AG04449 (cell line): ENCODE measurements around the gene COMMD1.
"Not testable (repeated sequence)": the region's sequence is repeated elsewhere in the genome, so short reads cannot be mapped to it uniquely, and the experiment has no call there.

Experiments used
- CTCF ChIA-PET: fragments of 350-600 bp; formaldehyde crosslinking; extraction: SDS; loops from one replicate; lab custom pipeline; 2021; ENCODE audit warnings: antibody characterized with exemption; lab: Yijun Ruan, JAX
- POLR2A ChIA-PET: fragments of 400-600, 350-600 bp; formaldehyde crosslinking; extraction: SDS; loops from one replicate; lab custom pipeline; 2020; ENCODE audit warnings: antibody characterized with exemption, inconsistent platforms; lab: Yijun Ruan, JAX
- DNase-seq: peaks from one replicate; pipeline ENCODE4 v3.0.0-alpha.2; 2010; ENCODE audit warnings: low read depth, low spot score
- H3K4me3 ChIP-seq: 2 replicates; pipeline ENCODE4 v1.5.1; 2011; ENCODE audit warnings: low read depth, mild to moderate bottlenecking, control low read depth, low read length
- TF ChIP-seq, protein P1 (sequence below): IDR thresholded peaks from one replicate; pipeline ENCODE4 v1.5.1; 2011; ENCODE audit warnings: mild to moderate bottlenecking, moderate library complexity, low read length, control low read depth, inconsistent platforms; ENCODE audit not compliant: insufficient read depth; ENCODE audit errors: missing control alignments

COMMD1 gene

DNA sequence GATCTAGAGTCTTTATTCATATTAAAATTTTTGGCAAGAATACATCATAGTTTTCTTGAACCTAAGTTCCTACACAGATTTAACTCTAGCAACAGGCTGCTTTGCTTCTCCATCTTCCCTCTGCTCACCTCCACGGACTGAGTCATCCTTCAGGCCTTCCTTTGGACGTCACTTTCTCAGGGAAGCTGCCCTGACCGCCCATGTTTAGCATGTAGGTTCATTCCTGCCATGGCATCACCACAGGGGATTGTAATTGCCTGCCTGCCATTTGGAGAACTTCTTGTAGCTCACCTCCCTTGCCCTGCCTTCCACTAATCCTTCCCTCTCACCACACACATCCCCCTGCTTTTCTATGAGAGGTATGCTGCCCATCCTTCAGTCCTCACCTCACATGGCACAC lies 246.5 kb downstream of the COMMD1 start:
- H3K4me3 ChIP-seq = no peak overlapping the region
- POLR2A ChIA-PET = no interaction called here
- TF ChIP-seq, protein P1, sequence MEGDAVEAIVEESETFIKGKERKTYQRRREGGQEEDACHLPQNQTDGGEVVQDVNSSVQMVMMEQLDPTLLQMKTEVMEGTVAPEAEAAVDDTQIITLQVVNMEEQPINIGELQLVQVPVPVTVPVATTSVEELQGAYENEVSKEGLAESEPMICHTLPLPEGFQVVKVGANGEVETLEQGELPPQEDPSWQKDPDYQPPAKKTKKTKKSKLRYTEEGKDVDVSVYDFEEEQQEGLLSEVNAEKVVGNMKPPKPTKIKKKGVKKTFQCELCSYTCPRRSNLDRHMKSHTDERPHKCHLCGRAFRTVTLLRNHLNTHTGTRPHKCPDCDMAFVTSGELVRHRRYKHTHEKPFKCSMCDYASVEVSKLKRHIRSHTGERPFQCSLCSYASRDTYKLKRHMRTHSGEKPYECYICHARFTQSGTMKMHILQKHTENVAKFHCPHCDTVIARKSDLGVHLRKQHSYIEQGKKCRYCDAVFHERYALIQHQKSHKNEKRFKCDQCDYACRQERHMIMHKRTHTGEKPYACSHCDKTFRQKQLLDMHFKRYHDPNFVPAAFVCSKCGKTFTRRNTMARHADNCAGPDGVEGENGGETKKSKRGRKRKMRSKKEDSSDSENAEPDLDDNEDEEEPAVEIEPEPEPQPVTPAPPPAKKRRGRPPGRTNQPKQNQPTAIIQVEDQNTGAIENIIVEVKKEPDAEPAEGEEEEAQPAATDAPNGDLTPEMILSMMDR = no peak
- CTCF ChIA-PET = no interaction called here
- no peak for DNase-seq

DNA sequence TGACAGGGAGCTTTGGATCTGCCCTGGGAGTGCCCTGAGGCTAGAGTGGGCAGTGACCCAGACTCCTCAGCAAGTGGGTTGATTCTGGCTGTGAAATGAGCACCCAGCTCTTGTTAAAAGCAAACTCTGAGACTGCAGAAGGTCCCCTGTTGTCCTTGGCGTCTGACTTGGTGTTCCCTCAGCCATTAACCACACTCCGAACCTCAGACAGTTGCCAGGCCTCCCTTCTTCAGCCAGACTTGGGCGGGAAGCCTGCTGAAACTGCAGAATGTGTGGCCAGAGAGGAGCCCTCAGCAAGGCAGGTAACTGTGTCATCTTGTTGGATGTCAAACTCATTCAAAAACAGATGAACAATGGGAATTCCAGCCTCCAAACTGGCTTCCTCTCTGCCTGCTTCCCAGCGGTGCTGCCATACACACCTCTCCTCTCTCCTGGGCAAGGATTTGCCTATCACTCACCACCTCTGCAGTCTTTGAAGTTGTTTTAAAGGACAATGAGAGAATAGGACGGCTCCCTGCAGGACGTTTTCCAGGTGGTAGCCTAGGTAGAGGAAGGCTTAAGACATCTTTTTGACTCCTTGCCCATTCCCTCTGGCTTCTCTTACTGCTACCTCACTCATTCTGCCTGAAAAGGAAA lies 251.5 kb downstream of the COMMD1 start:
- POLR2A ChIA-PET = no interaction called here
- CTCF ChIA-PET = interaction anchor here (0.6 kb wide), 1 partner anchor 179 kb away, joined by 3 read pairs; no protein-coding TSS in a partner anchor
- TF ChIP-seq, protein P1 = no peak
- DNase-seq = no peak
- H3K4me3 ChIP-seq = no peak overlapping the region

DNA sequence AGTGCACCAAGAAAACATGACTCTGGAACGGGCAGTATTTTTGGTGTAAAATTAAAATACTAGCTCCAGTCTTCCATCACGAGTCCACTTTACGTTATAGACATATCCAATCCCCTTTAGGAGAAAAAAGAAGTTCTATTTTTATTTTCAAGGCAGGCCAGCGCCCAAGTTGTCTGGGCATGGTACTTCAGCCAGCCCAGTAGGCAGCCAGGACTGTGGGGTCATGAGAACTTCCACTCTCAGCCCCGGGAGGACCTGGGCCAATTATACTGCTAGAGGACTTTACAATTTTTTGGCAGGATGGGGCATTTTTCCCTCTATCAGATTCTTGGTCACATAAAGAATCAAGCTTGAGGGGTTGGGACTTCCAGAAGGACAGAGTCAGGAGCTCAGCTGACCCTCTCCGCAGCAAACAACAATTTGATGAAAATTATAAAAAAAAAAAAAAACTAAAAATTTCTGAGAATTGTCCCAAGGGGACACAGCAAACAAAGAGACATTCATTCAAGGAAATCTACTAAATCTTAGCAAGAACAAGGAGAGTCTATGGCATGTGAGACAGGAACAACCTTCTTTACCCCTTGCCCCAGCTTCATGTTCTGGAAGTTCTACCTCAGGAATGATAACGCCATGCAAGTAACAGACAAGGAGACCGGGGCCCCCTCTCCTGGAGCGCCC lies 253.1 kb downstream of the COMMD1 start:
- ChIA-PET CTCF (no interaction called here), POLR2A (no interaction called here)
- DNase-seq = no peak
- H3K4me3 ChIP-seq = no peak overlapping the region
- TF ChIP-seq, protein P1 = no peak

DNA sequence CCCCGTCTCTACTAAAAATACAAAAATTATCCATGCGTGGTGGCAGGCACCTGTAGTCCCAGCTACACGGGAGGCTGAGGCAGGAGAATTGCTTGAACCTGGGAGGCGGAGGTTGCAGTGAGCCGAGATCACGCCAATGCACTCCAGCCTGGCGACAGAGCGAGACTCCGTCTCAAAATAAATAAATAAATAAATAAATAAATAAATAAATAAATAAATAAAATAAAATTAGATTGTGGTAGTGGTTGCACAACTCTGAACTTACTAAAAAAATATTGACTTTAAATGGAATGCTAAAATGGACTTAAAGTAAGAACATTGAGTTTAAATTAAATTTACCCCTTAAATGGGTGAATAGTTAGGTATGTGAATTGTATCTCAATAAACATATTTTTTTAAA lies 255.2 kb downstream of the COMMD1 start:
- CTCF ChIA-PET, DNase-seq: not testable (repeated sequence)

DNA sequence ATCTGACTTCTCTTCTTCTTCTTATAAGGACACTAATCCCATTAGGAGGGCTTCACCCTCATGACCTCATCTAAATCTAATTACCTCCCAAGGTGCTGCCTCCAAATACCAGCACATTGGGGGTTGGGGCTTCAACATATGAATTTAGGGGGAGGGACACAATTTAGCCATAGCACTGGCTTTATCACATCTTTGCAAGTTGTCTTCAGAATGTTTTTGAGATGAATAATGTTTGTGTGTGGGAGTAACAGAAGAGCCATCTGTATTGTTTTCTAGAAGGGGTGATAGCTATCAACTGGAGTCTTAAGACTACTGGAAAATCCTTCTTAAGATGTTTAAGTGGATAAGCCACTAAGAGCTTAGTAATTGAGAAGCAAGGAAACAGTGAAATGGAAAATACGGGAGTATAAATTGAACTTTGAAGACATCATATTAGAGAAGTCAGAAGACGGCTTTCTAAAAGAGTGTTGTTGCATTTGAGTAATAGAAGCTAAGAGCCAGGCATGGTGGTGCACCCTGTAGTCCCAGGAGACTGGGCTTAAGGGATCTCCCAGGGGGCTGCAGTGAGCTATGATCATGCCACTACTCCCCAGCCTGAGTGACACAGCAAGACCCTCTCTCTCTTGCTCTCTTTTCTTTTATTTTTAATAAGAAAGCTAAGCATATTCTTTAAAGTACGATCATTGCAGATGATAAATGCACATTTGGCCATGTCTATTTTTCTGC lies 257.8 kb downstream of the COMMD1 start:
- no peak for DNase-seq
- ChIA-PET CTCF (no interaction called here), POLR2A (no interaction called here)
- no peak overlapping the region for H3K4me3 ChIP-seq
- TF ChIP-seq, protein P1 = no peak

More for the DNA sequence above, 255.2 kb downstream of the COMMD1 start:
- POLR2A ChIA-PET, H3K4me3 ChIP-seq: not testable (repeated sequence)

DNA sequence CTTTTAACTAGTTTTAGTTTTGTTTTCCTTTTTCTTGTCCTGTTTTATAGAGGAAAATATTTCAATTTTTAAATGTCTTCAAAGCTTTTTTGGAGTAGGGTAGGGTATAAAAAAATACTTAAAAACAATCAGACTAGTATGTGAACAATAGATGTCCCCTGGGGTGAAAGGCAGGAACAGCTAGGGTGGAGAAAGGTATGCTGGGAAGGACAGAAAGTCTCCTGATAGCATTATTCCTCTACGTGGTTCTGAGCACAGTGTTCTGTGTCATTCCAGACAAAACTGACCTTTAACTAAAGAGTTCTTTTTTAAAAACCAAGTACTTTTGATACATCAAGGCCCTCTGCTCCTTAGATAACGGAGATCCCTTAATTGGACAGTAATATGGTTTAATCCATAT lies 258.4 kb downstream of the COMMD1 start:
- ChIA-PET POLR2A (no interaction called here), CTCF (interaction anchor here (1.1 kb wide), 1 partner anchor 14 kb away, joined by 3 read pairs; no protein-coding TSS in a partner anchor)
- no peak for DNase-seq
- TF ChIP-seq, protein P1 = no peak
- H3K4me3 ChIP-seq = no peak overlapping the region
